HL-60 (cell line): Measurements from ENCODE around the gene ZEB1.

Source experiments
- DNase-seq, 2 experiments: peaks; one replicate each; pipeline ENCODE4 v3.0.0-alpha.2; 2010 to 2020; ENCODE audit warnings: low read depth in 1 of 2, low spot score in 1 of 2
- H3K27ac ChIP-seq: fragments of 250-450 bp; sonication (Bioruptor Pico); replicated peaks from 2 replicates; pipeline ENCODE4 v1.5.1; 2020; ENCODE audit warnings: mild to moderate bottlenecking, moderate library complexity
- H3K27me3 ChIP-seq: fragments of 250-450 bp; sonication (Bioruptor Pico); 2 replicates; pipeline ENCODE4 v1.5.1; 2021; ENCODE audit warnings: mild to moderate bottlenecking, moderate library complexity; ENCODE audit not compliant: insufficient read depth, poor library complexity, severe bottlenecking
- H3K4me3 ChIP-seq: replicated peaks from 2 replicates; pipeline ENCODE4 v1.5.1; 2011; ENCODE audit warnings: mild to moderate bottlenecking, control low read depth, low read length; ENCODE audit not compliant: insufficient read depth
- GABPA ChIP-seq: IDR thresholded peaks from 2 replicates; pipeline ENCODE4 v1.6.1; 2012; ENCODE audit warnings: low read depth
- POLR2AphosphoS5 ChIP-seq: IDR thresholded peaks from 2 replicates; pipeline ENCODE4 v1.6.1; 2012; ENCODE audit warnings: low read depth
- SPI1 ChIP-seq: IDR thresholded peaks from 2 replicates; pipeline ENCODE4 v1.6.1; 2012; ENCODE audit warnings: low read depth, mild to moderate bottlenecking, borderline replicate concordance
- TF ChIP-seq, protein P1 (sequence below): IDR thresholded peaks from one replicate; pipeline ENCODE4 v1.5.1; 2011; ENCODE audit warnings: low read length, control low read depth, inconsistent platforms; ENCODE audit not compliant: insufficient read depth
- TF ChIP-seq, protein P2 (sequence below): IDR thresholded peaks from 2 replicates; pipeline ENCODE4 v1.6.1; 2012; ENCODE audit warnings: low read depth; ENCODE audit not compliant: insufficient replicate concordance

ZEB1 gene

DNA sequence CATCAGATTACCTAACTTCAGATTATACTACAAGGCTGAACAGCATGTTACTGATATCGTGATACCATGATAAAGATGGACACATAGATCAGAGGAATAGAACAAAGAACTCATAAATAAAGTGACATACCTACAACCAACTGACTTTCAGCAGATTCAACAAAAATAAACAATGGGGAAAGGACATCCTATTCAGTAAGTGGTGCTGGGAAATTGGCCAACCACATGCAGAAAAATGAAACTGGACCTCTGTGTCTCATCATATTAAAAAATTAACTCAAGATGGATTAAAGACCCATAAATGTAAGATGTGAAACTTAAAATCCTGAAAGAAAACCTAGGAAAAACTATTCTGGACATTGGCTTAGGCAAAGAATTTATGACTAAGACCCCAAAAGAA is 158.6 kb downstream of the ZEB1 start:
- H3K27me3 ChIP-seq: no peaks in the 10 kb centered on the region
- H3K27ac ChIP-seq: no peak overlapping the region
- TF ChIP-seq GABPA: no peak
- no peak for TF ChIP-seq SPI1
- no peak for TF ChIP-seq POLR2AphosphoS5
- TF ChIP-seq, protein P1, sequence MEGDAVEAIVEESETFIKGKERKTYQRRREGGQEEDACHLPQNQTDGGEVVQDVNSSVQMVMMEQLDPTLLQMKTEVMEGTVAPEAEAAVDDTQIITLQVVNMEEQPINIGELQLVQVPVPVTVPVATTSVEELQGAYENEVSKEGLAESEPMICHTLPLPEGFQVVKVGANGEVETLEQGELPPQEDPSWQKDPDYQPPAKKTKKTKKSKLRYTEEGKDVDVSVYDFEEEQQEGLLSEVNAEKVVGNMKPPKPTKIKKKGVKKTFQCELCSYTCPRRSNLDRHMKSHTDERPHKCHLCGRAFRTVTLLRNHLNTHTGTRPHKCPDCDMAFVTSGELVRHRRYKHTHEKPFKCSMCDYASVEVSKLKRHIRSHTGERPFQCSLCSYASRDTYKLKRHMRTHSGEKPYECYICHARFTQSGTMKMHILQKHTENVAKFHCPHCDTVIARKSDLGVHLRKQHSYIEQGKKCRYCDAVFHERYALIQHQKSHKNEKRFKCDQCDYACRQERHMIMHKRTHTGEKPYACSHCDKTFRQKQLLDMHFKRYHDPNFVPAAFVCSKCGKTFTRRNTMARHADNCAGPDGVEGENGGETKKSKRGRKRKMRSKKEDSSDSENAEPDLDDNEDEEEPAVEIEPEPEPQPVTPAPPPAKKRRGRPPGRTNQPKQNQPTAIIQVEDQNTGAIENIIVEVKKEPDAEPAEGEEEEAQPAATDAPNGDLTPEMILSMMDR: no peak
- TF ChIP-seq, protein P2, sequence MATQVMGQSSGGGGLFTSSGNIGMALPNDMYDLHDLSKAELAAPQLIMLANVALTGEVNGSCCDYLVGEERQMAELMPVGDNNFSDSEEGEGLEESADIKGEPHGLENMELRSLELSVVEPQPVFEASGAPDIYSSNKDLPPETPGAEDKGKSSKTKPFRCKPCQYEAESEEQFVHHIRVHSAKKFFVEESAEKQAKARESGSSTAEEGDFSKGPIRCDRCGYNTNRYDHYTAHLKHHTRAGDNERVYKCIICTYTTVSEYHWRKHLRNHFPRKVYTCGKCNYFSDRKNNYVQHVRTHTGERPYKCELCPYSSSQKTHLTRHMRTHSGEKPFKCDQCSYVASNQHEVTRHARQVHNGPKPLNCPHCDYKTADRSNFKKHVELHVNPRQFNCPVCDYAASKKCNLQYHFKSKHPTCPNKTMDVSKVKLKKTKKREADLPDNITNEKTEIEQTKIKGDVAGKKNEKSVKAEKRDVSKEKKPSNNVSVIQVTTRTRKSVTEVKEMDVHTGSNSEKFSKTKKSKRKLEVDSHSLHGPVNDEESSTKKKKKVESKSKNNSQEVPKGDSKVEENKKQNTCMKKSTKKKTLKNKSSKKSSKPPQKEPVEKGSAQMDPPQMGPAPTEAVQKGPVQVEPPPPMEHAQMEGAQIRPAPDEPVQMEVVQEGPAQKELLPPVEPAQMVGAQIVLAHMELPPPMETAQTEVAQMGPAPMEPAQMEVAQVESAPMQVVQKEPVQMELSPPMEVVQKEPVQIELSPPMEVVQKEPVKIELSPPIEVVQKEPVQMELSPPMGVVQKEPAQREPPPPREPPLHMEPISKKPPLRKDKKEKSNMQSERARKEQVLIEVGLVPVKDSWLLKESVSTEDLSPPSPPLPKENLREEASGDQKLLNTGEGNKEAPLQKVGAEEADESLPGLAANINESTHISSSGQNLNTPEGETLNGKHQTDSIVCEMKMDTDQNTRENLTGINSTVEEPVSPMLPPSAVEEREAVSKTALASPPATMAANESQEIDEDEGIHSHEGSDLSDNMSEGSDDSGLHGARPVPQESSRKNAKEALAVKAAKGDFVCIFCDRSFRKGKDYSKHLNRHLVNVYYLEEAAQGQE: no peak
- no peak for DNase-seq
- H3K4me3 ChIP-seq: no peak overlapping the region

DNA sequence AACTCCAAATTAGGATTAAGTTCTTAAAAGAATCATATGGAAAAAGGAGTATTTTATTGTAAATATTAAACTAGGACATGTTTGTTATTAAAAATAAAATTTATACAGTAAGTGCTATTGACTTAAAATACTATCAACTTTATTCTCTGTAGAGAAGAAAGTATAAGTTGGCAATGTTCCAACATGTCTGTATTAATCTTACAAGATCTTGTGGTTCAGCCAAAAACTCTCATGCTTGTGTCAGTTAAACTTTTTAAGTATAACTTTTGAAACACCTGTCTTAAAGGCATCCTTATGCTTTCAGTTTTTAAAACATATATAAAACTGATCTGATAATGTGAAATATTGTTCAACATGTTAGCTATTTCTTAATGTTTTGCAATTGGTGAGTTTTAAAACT is 160.7 kb downstream of the ZEB1 start:
- peak in 1 of 2 experiments; percentile 13 for DNase-seq
- H3K27ac ChIP-seq: no peak overlapping the region
- TF ChIP-seq, protein P1: no peak
- TF ChIP-seq GABPA: no peak
- TF ChIP-seq POLR2AphosphoS5: no peak
- no peak for TF ChIP-seq SPI1
- TF ChIP-seq, protein P2: no peak
- H3K27me3 ChIP-seq: no peaks in the 10 kb centered on the region
- H3K4me3 ChIP-seq: no peak overlapping the region

DNA sequence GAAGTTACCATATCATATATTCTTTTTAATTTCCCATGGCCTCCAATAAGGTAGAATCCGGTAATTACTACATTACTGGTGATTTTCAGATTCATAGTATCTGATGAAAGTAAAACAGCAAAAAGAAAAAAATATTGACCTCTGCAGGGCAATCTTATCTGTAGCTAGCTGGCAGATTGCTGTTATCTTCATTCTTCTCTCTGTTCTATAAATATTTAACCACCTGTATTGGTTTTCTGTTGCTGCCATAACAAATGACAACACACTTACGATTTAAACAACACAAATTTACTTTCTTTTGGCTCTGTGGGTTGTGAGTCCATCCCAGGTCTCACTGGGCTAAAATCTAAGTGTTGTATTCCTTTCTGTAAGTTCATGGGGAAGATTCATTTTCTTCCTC is 164.5 kb downstream of the ZEB1 start:
- no peak for TF ChIP-seq POLR2AphosphoS5
- TF ChIP-seq, protein P2: no peak
- no peak for TF ChIP-seq SPI1
- no peak for TF ChIP-seq GABPA
- TF ChIP-seq, protein P1: no peak
- no peak overlapping the region for H3K27ac ChIP-seq
- no peaks in the 10 kb centered on the region for H3K27me3 ChIP-seq
- no peak overlapping the region for H3K4me3 ChIP-seq
- no peak for DNase-seq
